H9 (cell line): ENCODE measurements around the gene SH3BP1. TPM values are rescaled to one million over a fixed set of nuclear protein-coding genes. Genes with fewer than 3 reads are reported as not detected.
A peak's percentile ranks its signal among the peaks of the same experiment; 100 is the strongest.

Source experiments
- DNase-seq: peaks from one replicate; pipeline ENCODE4 v3.0.0-alpha.2; 2017
- H2AFZ ChIP-seq: one replicate; pipeline ENCODE4 v1.6.1; 2013; ENCODE audit warnings: mild to moderate bottlenecking, low read length, control low read depth, moderate library complexity
- H2AK5ac ChIP-seq: 2 replicates; pipeline ENCODE4 v1.6.1; 2013; ENCODE audit warnings: low read length, control low read depth, mixed read lengths; ENCODE audit not compliant: insufficient read length
- H2BK120ac ChIP-seq: one replicate; pipeline ENCODE4 v1.6.1; 2013; ENCODE audit warnings: low read depth, mild to moderate bottlenecking, low read length, control low read depth, inconsistent platforms; ENCODE audit not compliant: poor library complexity, severe bottlenecking
- H2BK12ac ChIP-seq: 2 replicates; pipeline ENCODE4 v1.6.1; 2013; ENCODE audit warnings: low read length, control low read depth, mixed read lengths, low read depth; ENCODE audit not compliant: insufficient read length
- H2BK15ac ChIP-seq: 2 replicates; pipeline ENCODE4 v1.6.1; 2013; ENCODE audit warnings: low read depth, low read length, control low read depth
- H2BK20ac ChIP-seq: one replicate; pipeline ENCODE4 v1.6.1; 2013; ENCODE audit warnings: low read depth, mild to moderate bottlenecking, low read length, control low read depth, inconsistent platforms; ENCODE audit not compliant: poor library complexity, severe bottlenecking
- H2BK5ac ChIP-seq: 2 replicates; pipeline ENCODE4 v1.6.1; 2013; ENCODE audit warnings: low read length, control low read depth, mixed read lengths; ENCODE audit not compliant: insufficient read length
- H3K14ac ChIP-seq: 2 replicates; pipeline ENCODE4 v1.6.1; 2013; ENCODE audit warnings: low read length, control low read depth; ENCODE audit not compliant: insufficient read depth
- H3K18ac ChIP-seq: 2 replicates; pipeline ENCODE4 v1.6.1; 2013; ENCODE audit warnings: low read depth, mild to moderate bottlenecking, mixed read lengths, low read length, control low read depth; ENCODE audit not compliant: insufficient read length
- H3K23ac ChIP-seq: 2 replicates; pipeline ENCODE4 v1.6.1; 2013; ENCODE audit warnings: low read length, control low read depth, mixed read lengths, low read depth; ENCODE audit not compliant: insufficient read length
- H3K23me2 ChIP-seq: 2 replicates; pipeline ENCODE4 v1.6.1; 2013; ENCODE audit warnings: low read depth, mild to moderate bottlenecking, mixed read lengths, low read length, control low read depth; ENCODE audit not compliant: insufficient read length, poor library complexity, severe bottlenecking
- H3K27ac ChIP-seq: 2 replicates; pipeline ENCODE4 v1.5.1; 2013; ENCODE audit warnings: low read length, control low read depth, mixed read lengths, low read depth; ENCODE audit not compliant: insufficient read length
- H3K27me3 ChIP-seq: 2 replicates; pipeline ENCODE4 v1.6.1; 2013; ENCODE audit warnings: low read length, control low read depth, inconsistent platforms; ENCODE audit not compliant: insufficient read depth
- H3K4ac ChIP-seq: 2 replicates; pipeline ENCODE4 v1.6.1; 2013; ENCODE audit warnings: low read depth, mild to moderate bottlenecking, control low read depth, inconsistent platforms, low read length, moderate library complexity
- H3K4me1 ChIP-seq: 2 replicates; pipeline ENCODE4 v1.6.1; 2013; ENCODE audit warnings: low read length, control low read depth, inconsistent platforms; ENCODE audit not compliant: insufficient read depth
- H3K4me2 ChIP-seq: 2 replicates; pipeline ENCODE4 v1.6.1; 2013; ENCODE audit warnings: low read length, control low read depth, mixed read lengths; ENCODE audit not compliant: insufficient read length, insufficient read depth
- H3K56ac ChIP-seq: 2 replicates; pipeline ENCODE4 v1.6.1; 2013; ENCODE audit warnings: low read depth, mild to moderate bottlenecking, mixed read lengths, low read length, control low read depth; ENCODE audit not compliant: insufficient read length
- H3K79me1 ChIP-seq: 2 replicates; pipeline ENCODE4 v1.6.1; 2013; ENCODE audit warnings: low read depth, mild to moderate bottlenecking, moderate library complexity, low read length, control low read depth, inconsistent platforms; ENCODE audit not compliant: insufficient read depth, poor library complexity, severe bottlenecking
- H3K79me2 ChIP-seq: 2 replicates; pipeline ENCODE4 v1.6.1; 2013; ENCODE audit warnings: low read length, control low read depth, inconsistent platforms; ENCODE audit not compliant: insufficient read depth
- H3K9ac ChIP-seq: 2 replicates; pipeline ENCODE4 v1.6.1; 2013; ENCODE audit warnings: low read length, control low read depth, mixed read lengths; ENCODE audit not compliant: insufficient read length; ENCODE audit errors: extremely low read depth
- H3K9me3 ChIP-seq: one replicate; pipeline ENCODE4 v1.6.1; 2013; ENCODE audit warnings: low read depth, low read length, inconsistent platforms; ENCODE audit not compliant: control insufficient read depth
- H3T11ph ChIP-seq: one replicate; pipeline ENCODE4 v1.6.1; 2013; ENCODE audit warnings: mild to moderate bottlenecking, low read length, control low read depth, inconsistent platforms
- H4K20me1 ChIP-seq: one replicate; pipeline ENCODE4 v1.6.1; 2013; ENCODE audit not compliant: control insufficient read depth, insufficient read length, insufficient read depth
- H4K5ac ChIP-seq: 2 replicates; pipeline ENCODE4 v1.6.1; 2013; ENCODE audit warnings: low read depth, mild to moderate bottlenecking, mixed read lengths, low read length, control low read depth; ENCODE audit not compliant: insufficient read length
- H4K8ac ChIP-seq: replicated peaks from 2 replicates; pipeline ENCODE4 v1.6.1; 2013; ENCODE audit warnings: low read length, control low read depth, mixed read lengths, low read depth; ENCODE audit not compliant: insufficient read length
- H4K91ac ChIP-seq: 2 replicates; pipeline ENCODE4 v1.6.1; 2013; ENCODE audit warnings: low read depth, mild to moderate bottlenecking, moderate library complexity, mixed read lengths, low read length, control low read depth; ENCODE audit not compliant: insufficient read length
- H3K27ac Mint-ChIP-seq, 3 experiments: 2 replicates in 2 of 3; 3 replicates in 1 of 3; pipeline ENCODE4 v1.8.0; 2020 to 2021; ENCODE audit warnings: mixed read lengths in 3 of 3, mild to moderate bottlenecking in 1 of 3, moderate library complexity in 1 of 3
- H3K27me3 Mint-ChIP-seq: 2 replicates; pipeline ENCODE4 v1.8.0; 2021; ENCODE audit warnings: low read depth, mild to moderate bottlenecking, moderate library complexity, mixed read lengths
- H3K36me3 Mint-ChIP-seq, 3 experiments: 2 replicates in 2 of 3; 3 replicates in 1 of 3; pipeline ENCODE4 v1.8.0; 2020 to 2021; ENCODE audit warnings: low read depth in 3 of 3, mixed read lengths in 3 of 3; ENCODE audit not compliant: insufficient read depth in 1 of 3
- H3K4me1 Mint-ChIP-seq, 2 experiments: 2 replicates each; pipeline ENCODE4 v1.8.0; 2020; ENCODE audit warnings: mixed read lengths in 2 of 2
- H3K4me3 Mint-ChIP-seq, 2 experiments: 2 replicates in 1 of 2; 3 replicates in 1 of 2; pipeline ENCODE4 v1.8.0; 2020 to 2021; ENCODE audit warnings: mild to moderate bottlenecking in 2 of 2, mixed read lengths in 2 of 2, moderate library complexity in 1 of 2
- H3K9me3 Mint-ChIP-seq, 2 experiments: 2 replicates in 1 of 2; 3 replicates in 1 of 2; pipeline ENCODE4 v1.8.0; 2020; ENCODE audit warnings: mild to moderate bottlenecking in 2 of 2, mixed read lengths in 2 of 2, moderate library complexity in 1 of 2
- WGBS: extraction: QIAGEN DNeasy Blood & Tissue Kit; methylation state at CpG from one replicate; pipeline ENCODE4 v1.1.7; 2013; ENCODE audit warnings: missing lambda C conversion rate, low lambda C conversion rate, mixed read lengths; ENCODE audit not compliant: insufficient read length; ENCODE audit errors: extremely low coverage; 5-methylcytosine and 5-hydroxymethylcytosine counted together
- total RNA-seq: library from RNA; stranded (reverse); gene quantifications from 2 replicates; pipeline ENCODE4 v1.2.1, GENCODE V29; 2021
- TF ChIP-seq, protein P1 (sequence below): fragments of 200-600 bp; sonication (generic); conservative IDR thresholded peaks from 3 replicates; pipeline ENCODE4 v1.8.0; 2021; ENCODE audit warnings: antibody characterized with exemption, mild to moderate bottlenecking

SH3BP1 gene
- total RNA-seq, 1 experiment from 2014 or later, result 33.6 TPM

DNA sequence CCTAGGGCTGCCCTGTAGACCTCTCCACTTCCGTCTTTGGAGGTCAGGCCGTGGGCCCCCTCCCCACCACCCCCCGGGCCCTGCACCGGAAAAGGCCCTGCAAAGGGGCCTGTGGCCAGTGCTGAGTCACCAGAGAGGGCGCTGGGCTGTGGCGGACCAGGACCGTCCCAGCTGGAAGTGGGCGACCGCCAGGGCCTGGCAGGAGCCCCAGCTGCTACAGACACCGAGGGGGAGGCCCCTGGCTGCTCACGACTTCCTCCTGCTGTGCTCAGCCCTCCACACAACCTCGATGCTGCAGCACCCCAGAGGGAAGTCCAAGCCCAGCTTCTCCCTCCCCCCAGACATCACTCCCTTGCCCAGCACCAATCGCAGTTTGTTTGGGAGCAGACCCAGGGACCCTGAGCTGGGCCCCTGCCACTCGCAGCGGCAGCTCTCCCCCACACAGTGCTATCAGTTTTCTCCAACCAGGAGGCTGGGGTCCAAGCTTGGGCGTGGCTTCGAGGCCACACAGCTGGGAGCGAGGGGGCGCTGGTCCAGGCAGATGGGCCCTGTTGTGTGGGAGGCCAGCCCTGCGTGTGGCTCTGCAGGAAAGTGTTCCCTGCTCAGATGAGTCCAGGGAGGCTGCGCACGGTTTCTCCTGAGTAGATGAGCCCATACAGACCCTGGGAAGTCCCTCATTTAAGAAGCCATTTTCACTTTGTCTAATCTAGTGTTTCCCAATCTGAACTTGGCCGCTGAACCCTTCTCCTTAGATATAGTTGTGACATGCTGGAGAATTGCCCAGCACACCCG is 5.6 kb upstream of the SH3BP1 start:
- Histone ChIP-seq H2BK5ac (no peak overlapping the region), H2BK15ac (no peak overlapping the region; the same call in 1 of the 2 replicates), H2BK120ac (no peak overlapping the region), H3K4ac (no peak overlapping the region), H3T11ph (no peak overlapping the region), H3K27me3 (no peaks in the 10 kb centered on the region), H2BK12ac (no peak overlapping the region), H4K5ac (no peak overlapping the region), H3K18ac (peak overlapping the region; percentile 12), H3K23ac (no peak overlapping the region), H3K14ac (peak overlapping the region; percentile 37; the same call in 1 of the 2 replicates), H2AK5ac (no peak overlapping the region), H3K56ac (no peak overlapping the region), H2BK20ac (no peak overlapping the region), H4K91ac (no peak overlapping the region), H3K79me1 (no peaks in the 10 kb centered on the region), H3K9me3 (no peaks in the 10 kb centered on the region), H4K20me1 (no peaks in the 10 kb centered on the region), H3K4me2 (peak overlapping the region; percentile 2), H2AFZ (no peak overlapping the region), H3K23me2 (peaks cover under 1% of the 10 kb centered on the region), H4K8ac (no peak overlapping the region), H3K9ac (no peak overlapping the region), H3K27ac (no peak overlapping the region), H3K79me2 (no peaks in the 10 kb centered on the region), H3K4me1 (peaks cover 5% of the 10 kb centered on the region; the same call in 1 of the 2 replicates)
- peak overlapping the region in 2 of 3 experiments; percentile 88 to 92; a peak in 5 of 7 replicates for H3K27ac Mint-ChIP-seq
- TF ChIP-seq, protein P1, sequence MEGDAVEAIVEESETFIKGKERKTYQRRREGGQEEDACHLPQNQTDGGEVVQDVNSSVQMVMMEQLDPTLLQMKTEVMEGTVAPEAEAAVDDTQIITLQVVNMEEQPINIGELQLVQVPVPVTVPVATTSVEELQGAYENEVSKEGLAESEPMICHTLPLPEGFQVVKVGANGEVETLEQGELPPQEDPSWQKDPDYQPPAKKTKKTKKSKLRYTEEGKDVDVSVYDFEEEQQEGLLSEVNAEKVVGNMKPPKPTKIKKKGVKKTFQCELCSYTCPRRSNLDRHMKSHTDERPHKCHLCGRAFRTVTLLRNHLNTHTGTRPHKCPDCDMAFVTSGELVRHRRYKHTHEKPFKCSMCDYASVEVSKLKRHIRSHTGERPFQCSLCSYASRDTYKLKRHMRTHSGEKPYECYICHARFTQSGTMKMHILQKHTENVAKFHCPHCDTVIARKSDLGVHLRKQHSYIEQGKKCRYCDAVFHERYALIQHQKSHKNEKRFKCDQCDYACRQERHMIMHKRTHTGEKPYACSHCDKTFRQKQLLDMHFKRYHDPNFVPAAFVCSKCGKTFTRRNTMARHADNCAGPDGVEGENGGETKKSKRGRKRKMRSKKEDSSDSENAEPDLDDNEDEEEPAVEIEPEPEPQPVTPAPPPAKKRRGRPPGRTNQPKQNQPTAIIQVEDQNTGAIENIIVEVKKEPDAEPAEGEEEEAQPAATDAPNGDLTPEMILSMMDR, result no peak; the same call in 2 of the 3 replicates
- H3K9me3 Mint-ChIP-seq, result no peaks in the 10 kb centered on the region
- H3K4me1 Mint-ChIP-seq, result peaks cover 29 to 34% of the 10 kb centered on the region in 2 experiments
- H3K36me3 Mint-ChIP-seq, result peaks cover 0 to 12% (median 11%) of the 10 kb centered on the region in 3 experiments; a peak in 5 of 7 replicates
- no peaks in the 10 kb centered on the region; the same call in 1 of the 2 replicates for H3K27me3 Mint-ChIP-seq
- H3K4me3 Mint-ChIP-seq, result peak overlapping the region in 1 of 2 experiments; percentile 29; a peak in 2 of 5 replicates
- DNase-seq, result peak; percentile 86
- no CpG with 5 or more reads among the region's 24 CpGs for WGBS
